ENCODE data around the gene FOXP4.

DNA sequence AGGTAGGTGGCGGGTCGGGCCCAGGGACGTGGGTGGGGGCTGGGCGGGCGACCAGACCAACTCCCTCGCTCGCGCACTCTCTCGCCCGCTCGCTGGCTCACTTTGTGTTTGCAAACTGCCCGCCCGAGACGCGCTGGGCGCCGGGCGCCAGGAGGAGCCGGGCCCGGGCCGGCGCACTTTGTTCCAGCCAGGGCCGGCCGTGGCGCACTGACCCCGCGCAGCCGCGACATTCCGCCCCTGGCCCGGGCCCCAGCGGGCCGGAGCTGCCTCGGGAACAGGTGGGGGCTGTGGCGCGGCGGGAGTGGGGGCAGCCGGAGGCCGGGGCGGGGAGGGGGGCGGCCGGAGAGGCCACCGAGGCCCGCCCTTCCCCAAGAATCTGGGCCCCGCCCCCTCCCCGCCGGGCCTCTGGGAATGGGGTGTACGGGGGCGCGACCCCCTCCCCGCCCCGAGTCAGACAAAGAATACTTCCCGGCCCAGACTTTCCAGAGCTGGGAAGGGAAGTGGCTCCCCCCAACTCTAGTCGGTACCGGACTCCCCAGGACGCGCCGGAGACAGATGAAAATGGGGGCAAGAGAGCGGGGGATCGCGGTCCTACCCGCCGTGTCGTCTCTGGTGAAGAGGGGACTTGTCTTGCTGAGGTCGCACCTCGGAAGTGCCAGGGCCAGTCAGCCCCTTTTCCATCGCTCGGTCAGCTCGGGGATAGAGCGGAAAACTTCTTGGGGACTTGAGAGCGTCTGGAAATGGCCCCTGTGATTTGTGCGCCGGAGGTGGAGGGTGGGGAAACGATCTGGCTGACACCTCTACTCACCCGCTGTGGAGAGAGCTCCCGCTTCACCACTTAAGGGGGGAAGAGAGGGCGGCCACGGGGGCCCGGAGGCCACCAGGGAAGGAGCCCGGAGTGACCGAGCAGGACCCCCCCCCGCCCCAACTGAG is 951 bp downstream of the FOXP4 start:
- no peak for TF ChIP-seq EZH2phosphoT487 (IDR thresholded peaks at IDR 0.05; ENCODE audit: insufficient read depth, low read depth)
- no peak for TF ChIP-seq EZH2 (IDR thresholded peaks at IDR 0.05; ENCODE audit: insufficient read depth, poor library complexity, severe bottlenecking)
